ENCODE results near the gene OPTN.

- TF ChIP-seq TAF1 (IDR thresholded peaks at IDR 0.05; ENCODE audit: borderline replicate concordance, insufficient read depth, low read length) (no peak), POLR2AphosphoS5 (IDR thresholded peaks at IDR 0.05; ENCODE audit: low read depth, low read length) (no peak), SIN3A (IDR thresholded peaks at IDR 0.05; ENCODE audit: borderline replicate concordance, insufficient read depth, low read length) (no peak)
- TF ChIP-seq, protein P1, sequence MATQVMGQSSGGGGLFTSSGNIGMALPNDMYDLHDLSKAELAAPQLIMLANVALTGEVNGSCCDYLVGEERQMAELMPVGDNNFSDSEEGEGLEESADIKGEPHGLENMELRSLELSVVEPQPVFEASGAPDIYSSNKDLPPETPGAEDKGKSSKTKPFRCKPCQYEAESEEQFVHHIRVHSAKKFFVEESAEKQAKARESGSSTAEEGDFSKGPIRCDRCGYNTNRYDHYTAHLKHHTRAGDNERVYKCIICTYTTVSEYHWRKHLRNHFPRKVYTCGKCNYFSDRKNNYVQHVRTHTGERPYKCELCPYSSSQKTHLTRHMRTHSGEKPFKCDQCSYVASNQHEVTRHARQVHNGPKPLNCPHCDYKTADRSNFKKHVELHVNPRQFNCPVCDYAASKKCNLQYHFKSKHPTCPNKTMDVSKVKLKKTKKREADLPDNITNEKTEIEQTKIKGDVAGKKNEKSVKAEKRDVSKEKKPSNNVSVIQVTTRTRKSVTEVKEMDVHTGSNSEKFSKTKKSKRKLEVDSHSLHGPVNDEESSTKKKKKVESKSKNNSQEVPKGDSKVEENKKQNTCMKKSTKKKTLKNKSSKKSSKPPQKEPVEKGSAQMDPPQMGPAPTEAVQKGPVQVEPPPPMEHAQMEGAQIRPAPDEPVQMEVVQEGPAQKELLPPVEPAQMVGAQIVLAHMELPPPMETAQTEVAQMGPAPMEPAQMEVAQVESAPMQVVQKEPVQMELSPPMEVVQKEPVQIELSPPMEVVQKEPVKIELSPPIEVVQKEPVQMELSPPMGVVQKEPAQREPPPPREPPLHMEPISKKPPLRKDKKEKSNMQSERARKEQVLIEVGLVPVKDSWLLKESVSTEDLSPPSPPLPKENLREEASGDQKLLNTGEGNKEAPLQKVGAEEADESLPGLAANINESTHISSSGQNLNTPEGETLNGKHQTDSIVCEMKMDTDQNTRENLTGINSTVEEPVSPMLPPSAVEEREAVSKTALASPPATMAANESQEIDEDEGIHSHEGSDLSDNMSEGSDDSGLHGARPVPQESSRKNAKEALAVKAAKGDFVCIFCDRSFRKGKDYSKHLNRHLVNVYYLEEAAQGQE (IDR thresholded peaks at IDR 0.05; ENCODE audit: insufficient read depth in 1 of 2, low read depth in 2 of 2, low read length in 2 of 2): no peak
Measured at GRCh38 chr10:13173616-13174015, 73.7 kb downstream of the OPTN start.
